Gastrocnemius medialis (tissue), 4 donors: ENCODE results near the gene USH1G. TPM values are rescaled to one million over a fixed set of nuclear protein-coding genes. Genes with fewer than 3 reads are reported as not detected.
A peak's percentile ranks its signal among the peaks of the same experiment; 100 is the strongest.
"Not testable (repeated sequence)": the region's sequence is repeated elsewhere in the genome, so short reads cannot be mapped to it uniquely, and the experiment has no call there.

Experiments used
- ATAC-seq, 2 donors: fragments of 150-250 bp; one replicate each; pipeline ENCODE4 v1.9.1; 2016
- DNase-seq, 2 donors: peaks; one replicate each; pipeline ENCODE4 v3.0.0-alpha.2; 2019
- H3K27ac ChIP-seq, 4 donors: fragments of 200-600 bp; sonication (generic); 1 replicate in 1 of 4; 2 replicates in 3 of 4; pipeline ENCODE4 v1.5.1; 2016 to 2018; ENCODE audit warnings: mild to moderate bottlenecking in 2 of 4, moderate library complexity in 1 of 4
- H3K27me3 ChIP-seq, 3 donors: fragments of 200-600 bp; sonication (generic) in 2 of 3; 1 replicate in 1 of 3; 2 replicates in 2 of 3; pipeline versions ENCODE4 v1.5.1 to v1.6.0; 2016 to 2019; ENCODE audit warnings: mild to moderate bottlenecking in 1 of 3, moderate library complexity in 1 of 3
- H3K36me3 ChIP-seq, 2 donors: fragments of 200-600 bp; sonication (generic) in 1 of 2; one replicate each; pipeline ENCODE4 v1.5.1; 2017 to 2018
- H3K4me1 ChIP-seq, 2 donors: fragments of 200-600 bp; sonication (generic) in 1 of 2; one replicate each; pipeline ENCODE4 v1.5.1; 2016 to 2017; ENCODE audit warnings: mild to moderate bottlenecking in 2 of 2
- H3K4me3 ChIP-seq, 4 donors: fragments of 200-600 bp; sonication (generic) in 3 of 4; 1 replicate in 1 of 4; 2 replicates in 3 of 4; pipeline ENCODE4 v1.5.1; 2016 to 2019; ENCODE audit warnings: mild to moderate bottlenecking in 2 of 4
- H3K9me3 ChIP-seq, 3 donors: fragments of 200-600 bp; sonication (generic) in 2 of 3; 1 replicate in 1 of 3; 2 replicates in 2 of 3; pipeline ENCODE4 v1.5.1; 2016 to 2019
- POLR2A ChIP-seq, 2 donors: fragments of 450-650 bp; IDR thresholded peaks; one replicate each; pipeline ENCODE4 v1.6.1; 2017; ENCODE audit warnings: antibody characterized with exemption in 2 of 2, mild to moderate bottlenecking in 2 of 2, moderate library complexity in 2 of 2
- in situ Hi-C, 4 donors: fragments of 200-750 bp; cut with MboI; loops; one replicate each; pipeline versions ENCODE4 v1.15.0 to v1.8.0; 2017; ENCODE audit warnings: low sequenced_read_pairs in 4 of 4
- intact Hi-C: fragments of 100-400 bp; cut with DNase I; formaldehyde crosslinking; loops from one replicate; pipeline ENCODE4 v1.15.1; 2023; ENCODE audit warnings: low total_unique reads
- total RNA-seq, 4 donors: library from RNA; depleted of rRNA; stranded (reverse); fragments of >200 nt; gene quantifications; one replicate each; pipeline versions ENCODE4 v1.1.0 to v1.2.3, GENCODE V29; 2016
- TF ChIP-seq, protein P1 (sequence below), 5 experiments: fragments of 450-650 bp in 3 of 5; fragments of 200-600 bp in 2 of 5; sonication (generic) in 2 of 5; IDR thresholded peaks in 4 of 5; conservative IDR thresholded peaks in 1 of 5; 1 replicate in 4 of 5; 2 replicates in 1 of 5; pipeline ENCODE4 v1.5.1; 2016 to 2019; ENCODE audit warnings: antibody characterized with exemption in 5 of 5, mild to moderate bottlenecking in 3 of 5, moderate library complexity in 3 of 5

USH1G gene
- total RNA-seq, 4 donors from 2014 or later = not detected

DNA sequence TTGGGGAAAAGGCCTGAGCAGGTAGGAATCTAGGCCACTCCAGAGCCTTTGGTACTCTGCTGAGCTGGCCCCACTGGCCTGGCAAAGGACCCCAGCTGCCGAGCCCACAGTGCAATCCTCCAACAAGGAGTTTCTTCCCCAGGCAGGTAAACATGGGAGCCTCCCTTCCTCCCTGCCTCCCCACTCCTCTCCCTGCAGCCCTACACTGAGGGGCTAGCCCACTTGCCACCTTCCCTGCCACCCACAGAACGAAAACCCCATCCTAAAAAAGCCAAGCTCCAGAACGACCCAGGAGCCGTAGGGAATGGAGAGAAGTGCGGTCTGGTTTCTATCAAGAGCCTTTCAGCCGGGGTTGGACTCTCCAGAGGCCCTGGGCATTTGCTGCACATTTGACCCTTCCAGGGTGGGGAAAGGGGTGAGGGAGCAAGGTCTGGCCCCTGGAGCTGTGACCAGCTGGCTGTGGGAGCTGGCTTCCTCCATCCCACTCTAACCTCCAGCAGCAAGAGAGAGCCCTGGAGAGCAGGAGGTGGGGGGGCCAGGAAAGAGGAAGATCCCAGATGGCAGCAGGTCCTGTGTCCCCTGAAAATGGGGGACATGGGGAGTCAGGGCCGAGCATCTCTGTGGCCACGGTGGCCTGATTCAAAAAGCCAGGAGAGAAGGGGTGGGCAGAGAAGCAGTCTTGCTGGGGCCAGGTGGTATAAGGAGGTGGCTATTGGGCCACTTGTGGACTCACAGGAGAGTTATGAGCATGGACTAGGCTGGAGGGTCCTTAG, 48.2 kb upstream of the USH1G start:
- Histone ChIP-seq H3K27ac (peak overlapping the region in 3 of 4 donors; percentile 58 to 62 (median 58)), H3K4me3 (peak overlapping the region; percentile 54 to 63 (median 60)), H3K4me1 (peaks cover 0 to 7% of the 10 kb centered on the region in 2 donors), H3K27me3 (peaks cover 11 to 28% (median 20%) of the 10 kb centered on the region in 3 donors), H3K9me3 (no peaks in the 10 kb centered on the region), H3K36me3 (no peaks in the 10 kb centered on the region)
- intact Hi-C loops (no loop called here), in situ Hi-C loops (loop anchor here in 1 of 4 donors (25.0 kb wide), 1 partner anchor 216 kb away; the partner anchor contains the start of gene SUMO2)
- DNase-seq = no peak
- TF ChIP-seq POLR2A (IDR thresholded peaks at IDR 0.05) = no peak
- TF ChIP-seq, protein P1, sequence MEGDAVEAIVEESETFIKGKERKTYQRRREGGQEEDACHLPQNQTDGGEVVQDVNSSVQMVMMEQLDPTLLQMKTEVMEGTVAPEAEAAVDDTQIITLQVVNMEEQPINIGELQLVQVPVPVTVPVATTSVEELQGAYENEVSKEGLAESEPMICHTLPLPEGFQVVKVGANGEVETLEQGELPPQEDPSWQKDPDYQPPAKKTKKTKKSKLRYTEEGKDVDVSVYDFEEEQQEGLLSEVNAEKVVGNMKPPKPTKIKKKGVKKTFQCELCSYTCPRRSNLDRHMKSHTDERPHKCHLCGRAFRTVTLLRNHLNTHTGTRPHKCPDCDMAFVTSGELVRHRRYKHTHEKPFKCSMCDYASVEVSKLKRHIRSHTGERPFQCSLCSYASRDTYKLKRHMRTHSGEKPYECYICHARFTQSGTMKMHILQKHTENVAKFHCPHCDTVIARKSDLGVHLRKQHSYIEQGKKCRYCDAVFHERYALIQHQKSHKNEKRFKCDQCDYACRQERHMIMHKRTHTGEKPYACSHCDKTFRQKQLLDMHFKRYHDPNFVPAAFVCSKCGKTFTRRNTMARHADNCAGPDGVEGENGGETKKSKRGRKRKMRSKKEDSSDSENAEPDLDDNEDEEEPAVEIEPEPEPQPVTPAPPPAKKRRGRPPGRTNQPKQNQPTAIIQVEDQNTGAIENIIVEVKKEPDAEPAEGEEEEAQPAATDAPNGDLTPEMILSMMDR (IDR thresholded peaks at IDR 0.05 in 4 of 5, conservative IDR thresholded peaks at IDR 0.05 in 1 of 5) = no peak
- ATAC-seq = no peak

- peaks cover 11 to 28% (median 20%) of the 10 kb centered on the region in 3 donors for H3K27me3 ChIP-seq
- peak overlapping the region in 2 of 4 donors; percentile 60 to 61 for H3K4me3 ChIP-seq
- no peaks in the 10 kb centered on the region for H3K9me3 ChIP-seq
- intact Hi-C loops = no loop called here
- DNase-seq (no peak), ATAC-seq (no peak)
- peak overlapping the region in 2 of 4 donors; percentile 58 for H3K27ac ChIP-seq
- TF ChIP-seq, protein P1 (IDR thresholded peaks at IDR 0.05 in 4 of 5, conservative IDR thresholded peaks at IDR 0.05 in 1 of 5) = no peak
- no peak for TF ChIP-seq POLR2A (IDR thresholded peaks at IDR 0.05)
- H3K36me3 ChIP-seq = no peaks in the 10 kb centered on the region
- peaks cover 0 to 7% of the 10 kb centered on the region in 2 donors for H3K4me1 ChIP-seq
- in situ Hi-C loops = loop anchor here in 1 of 4 donors (25.0 kb wide), 1 partner anchor 217 kb away; the partner anchor contains the start of gene SUMO2
Observed at GRCh38 chr17:74970395-74970794, 47.3 kb upstream of the USH1G start.

GRCh38 chr17:74969501-74969900, 46.4 kb upstream of the USH1G start:
- H3K36me3 ChIP-seq, H3K9me3 ChIP-seq, DNase-seq, H3K27ac ChIP-seq, intact Hi-C loops, ATAC-seq, H3K4me3 ChIP-seq, H3K4me1 ChIP-seq: not testable (repeated sequence)
- peaks cover 11 to 26% (median 20%) of the 10 kb centered on the region in 3 donors for H3K27me3 ChIP-seq
- in situ Hi-C loops = loop anchor here in 1 of 4 donors (25.0 kb wide), 1 partner anchor 218 kb away; the partner anchor contains the start of gene SUMO2

DNA sequence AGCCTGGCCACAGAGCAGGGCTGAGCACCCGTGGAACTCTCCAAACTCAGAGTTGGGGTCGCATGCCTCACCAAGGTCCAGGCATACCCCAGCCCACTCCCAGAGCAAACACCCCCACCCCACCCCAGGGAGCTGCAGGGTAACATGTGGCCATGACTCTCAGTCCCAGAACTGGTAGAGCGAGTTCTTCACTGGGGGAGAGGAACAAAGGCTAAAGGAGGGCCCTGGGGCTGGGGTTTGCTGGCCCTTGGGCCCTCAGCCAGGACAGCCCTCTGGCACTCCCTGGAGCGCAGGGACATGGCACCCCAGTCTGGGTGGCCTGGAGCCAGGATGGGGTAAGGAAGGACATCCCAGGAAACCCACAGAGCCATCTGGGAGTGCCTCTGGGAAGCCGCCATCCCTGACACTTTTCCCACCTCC, 45.3 kb upstream of the USH1G start:
- in situ Hi-C loops = loop anchor here in 1 of 4 donors (25.0 kb wide), 1 partner anchor 219 kb away; the partner anchor contains the start of gene SUMO2
- Histone ChIP-seq H3K36me3 (no peaks in the 10 kb centered on the region), H3K9me3 (no peaks in the 10 kb centered on the region), H3K27me3 (peaks cover 9 to 22% (median 20%) of the 10 kb centered on the region in 3 donors), H3K27ac (no peak overlapping the region), H3K4me1 (peaks cover 0 to 7% of the 10 kb centered on the region in 2 donors), H3K4me3 (no peak overlapping the region)
- intact Hi-C loops = no loop called here
- DNase-seq = no peak
- no peak for ATAC-seq
- no peak for TF ChIP-seq POLR2A (IDR thresholded peaks at IDR 0.05)
- TF ChIP-seq, protein P1 (IDR thresholded peaks at IDR 0.05 in 4 of 5, conservative IDR thresholded peaks at IDR 0.05 in 1 of 5) = no peak

DNA sequence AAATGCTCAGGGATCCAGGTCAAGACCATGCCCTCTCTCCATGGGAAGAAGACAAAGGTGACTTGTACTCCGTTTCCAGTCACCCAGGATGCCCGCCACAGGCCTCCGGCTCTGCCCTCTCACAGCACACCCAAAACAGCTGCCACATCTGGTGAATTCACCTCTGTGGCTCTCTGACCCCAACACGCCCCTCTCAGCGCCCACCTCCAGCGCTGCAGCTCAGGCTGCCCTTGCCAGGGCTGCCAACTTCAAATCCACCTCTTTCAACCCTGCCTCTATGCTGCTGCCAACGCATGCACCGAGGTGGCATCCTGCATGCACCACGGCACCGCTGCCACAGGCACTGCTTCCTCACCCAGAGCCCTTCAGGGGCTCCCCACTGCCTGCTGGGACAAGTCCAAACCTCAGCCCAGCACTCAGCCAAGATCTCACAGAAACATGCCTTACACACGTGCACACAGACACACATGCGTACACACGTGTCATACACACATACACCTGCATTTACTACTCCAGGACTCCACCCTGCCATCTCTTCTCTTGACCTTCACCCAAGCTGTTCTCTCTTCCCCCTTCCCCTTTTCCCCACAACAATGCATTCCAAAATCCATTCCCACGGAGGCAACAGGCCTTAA, 42.0 kb upstream of the USH1G start:
- Histone ChIP-seq H3K9me3 (no peaks in the 10 kb centered on the region), H3K27ac (no peak overlapping the region), H3K36me3 (no peaks in the 10 kb centered on the region), H3K27me3 (no peaks in the 10 kb centered on the region), H3K4me3 (no peak overlapping the region), H3K4me1 (no peaks in the 10 kb centered on the region)
- TF ChIP-seq, protein P1 (IDR thresholded peaks at IDR 0.05 in 4 of 5, conservative IDR thresholded peaks at IDR 0.05 in 1 of 5) = no peak
- TF ChIP-seq POLR2A (IDR thresholded peaks at IDR 0.05) = no peak
- ATAC-seq (no peak), DNase-seq (no peak)
- in situ Hi-C loops = loop anchor here in 1 of 4 donors (25.0 kb wide), 1 partner anchor 222 kb away; the partner anchor contains the start of gene SUMO2
- intact Hi-C loops = no loop called here
